Loucy (cell line): ENCODE measurements around the gene ARMC12.

Experiments
- EZH2phosphoT487 ChIP-seq: fragments of 200-600 bp; IDR thresholded peaks from 2 replicates; pipeline ENCODE4 v1.6.1; 2018; ENCODE audit warnings: antibody characterized with exemption, mild to moderate bottlenecking, moderate library complexity, borderline replicate concordance
- TF ChIP-seq, protein P1 (sequence below): fragments of 200-600 bp; sonication (generic); conservative IDR thresholded peaks from 2 replicates; pipeline ENCODE4 v1.5.1; 2014; ENCODE audit warnings: mild to moderate bottlenecking, antibody characterized with exemption, low read length

- TF ChIP-seq, protein P1, sequence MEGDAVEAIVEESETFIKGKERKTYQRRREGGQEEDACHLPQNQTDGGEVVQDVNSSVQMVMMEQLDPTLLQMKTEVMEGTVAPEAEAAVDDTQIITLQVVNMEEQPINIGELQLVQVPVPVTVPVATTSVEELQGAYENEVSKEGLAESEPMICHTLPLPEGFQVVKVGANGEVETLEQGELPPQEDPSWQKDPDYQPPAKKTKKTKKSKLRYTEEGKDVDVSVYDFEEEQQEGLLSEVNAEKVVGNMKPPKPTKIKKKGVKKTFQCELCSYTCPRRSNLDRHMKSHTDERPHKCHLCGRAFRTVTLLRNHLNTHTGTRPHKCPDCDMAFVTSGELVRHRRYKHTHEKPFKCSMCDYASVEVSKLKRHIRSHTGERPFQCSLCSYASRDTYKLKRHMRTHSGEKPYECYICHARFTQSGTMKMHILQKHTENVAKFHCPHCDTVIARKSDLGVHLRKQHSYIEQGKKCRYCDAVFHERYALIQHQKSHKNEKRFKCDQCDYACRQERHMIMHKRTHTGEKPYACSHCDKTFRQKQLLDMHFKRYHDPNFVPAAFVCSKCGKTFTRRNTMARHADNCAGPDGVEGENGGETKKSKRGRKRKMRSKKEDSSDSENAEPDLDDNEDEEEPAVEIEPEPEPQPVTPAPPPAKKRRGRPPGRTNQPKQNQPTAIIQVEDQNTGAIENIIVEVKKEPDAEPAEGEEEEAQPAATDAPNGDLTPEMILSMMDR, result no peak
- TF ChIP-seq EZH2phosphoT487, result no peak
Measured at GRCh38 chr6:35735452-35735851, 1.4 kb upstream of the ARMC12 start.
